ENCODE results near the gene TMEM81.

The TMEM81 gene

GRCh38 chr1:205038132-205038786 lies 46.0 kb downstream of the TMEM81 start:
- no peak for DNase-seq (ENCODE audit: low read depth in 1 of 2, low spot score in 1 of 2)

- no peak for DNase-seq (ENCODE audit: low read depth in 1 of 2, low spot score in 1 of 2)
Observed at GRCh38 chr1:205037539-205037938, 46.7 kb downstream of the TMEM81 start.
